HG02885 (cell line): ENCODE measurements around the gene MTFP1.
"Not testable (repeated sequence)": the region's sequence is repeated elsewhere in the genome, so short reads cannot be mapped to it uniquely, and the experiment has no call there.

Experiments
- ATAC-seq: cut with Tn5 transposase; IDR thresholded peaks from one replicate; pipeline ENCODE4 v1.9.1; 2021; ENCODE audit warnings: mild to moderate bottlenecking; ENCODE audit not compliant: unreplicated experiment, poor library complexity

Gene MTFP1

DNA sequence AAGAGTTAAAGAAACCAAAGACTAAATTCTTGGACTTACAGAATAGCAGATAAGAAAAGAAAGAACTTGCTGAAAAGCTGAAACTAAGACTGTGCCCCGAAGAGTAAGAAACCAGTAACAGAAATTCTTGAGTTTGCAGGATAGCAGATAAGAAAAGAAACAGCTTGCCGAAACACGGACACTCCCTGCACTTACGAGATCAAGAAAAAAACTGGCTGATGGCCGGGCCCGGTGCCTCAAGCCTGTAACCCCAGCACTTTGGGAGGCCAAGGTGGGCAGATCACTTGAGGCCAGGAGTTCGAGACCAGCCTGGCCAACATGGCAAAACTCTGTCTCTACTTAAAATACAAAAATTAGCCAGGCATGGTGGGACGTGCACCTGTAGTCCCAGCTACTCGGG is 25.9 kb downstream of the MTFP1 start:
- ATAC-seq: not testable (repeated sequence)

DNA sequence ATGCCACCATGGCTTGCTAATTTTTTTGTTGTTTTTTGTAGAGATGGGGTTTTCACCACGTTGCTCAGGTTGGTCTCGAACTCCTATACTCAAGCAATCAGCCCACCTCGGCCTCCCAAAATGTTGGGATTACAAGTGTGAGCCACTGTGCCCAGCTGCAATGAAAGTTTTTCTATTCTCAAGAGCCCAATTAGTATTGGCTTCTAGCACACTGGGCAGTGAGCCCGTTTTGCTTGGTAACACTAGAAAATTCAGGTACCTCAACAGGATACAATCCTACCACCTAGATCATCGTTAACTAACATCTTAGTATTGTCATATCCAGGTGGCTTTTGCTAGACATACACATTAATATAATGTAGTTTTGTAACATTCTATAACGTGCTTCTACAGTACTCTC is 27.3 kb downstream of the MTFP1 start:
- ATAC-seq: no peak

- no peak for ATAC-seq
These were observed 28.4 kb downstream of the MTFP1 start for GRCh38 chr22:30453731-30454510.

GRCh38 chr22:30455075-30455840 is 29.7 kb downstream of the MTFP1 start:
- ATAC-seq: no peak

GRCh38 chr22:30457981-30458380 is 32.4 kb downstream of the MTFP1 start:
- no peak for ATAC-seq

GRCh38 chr22:30459181-30460052 is 33.8 kb downstream of the MTFP1 start:
- no peak for ATAC-seq

- ATAC-seq: no peak
These were observed 34.6 kb downstream of the MTFP1 start for GRCh38 chr22:30460147-30460546.

- not testable (repeated sequence) for ATAC-seq
These were observed 35.0 kb downstream of the MTFP1 start for GRCh38 chr22:30460555-30460954.

GRCh38 chr22:30469165-30469564 is 43.6 kb downstream of the MTFP1 start:
- ATAC-seq: no peak

GRCh38 chr22:30470655-30471054 is 45.1 kb downstream of the MTFP1 start:
- no peak for ATAC-seq

- ATAC-seq: no peak
These were observed 46.2 kb downstream of the MTFP1 start, which contains the start of gene SEC14L3 for GRCh38 chr22:30471616-30472318. SEC14L3 (minus strand) TSS chr22:30472017; CDS start chr22:30471958, 59 bp downstream.

GRCh38 chr22:30472994-30473720 is 47.6 kb downstream of the MTFP1 start:
- ATAC-seq: no peak

DNA sequence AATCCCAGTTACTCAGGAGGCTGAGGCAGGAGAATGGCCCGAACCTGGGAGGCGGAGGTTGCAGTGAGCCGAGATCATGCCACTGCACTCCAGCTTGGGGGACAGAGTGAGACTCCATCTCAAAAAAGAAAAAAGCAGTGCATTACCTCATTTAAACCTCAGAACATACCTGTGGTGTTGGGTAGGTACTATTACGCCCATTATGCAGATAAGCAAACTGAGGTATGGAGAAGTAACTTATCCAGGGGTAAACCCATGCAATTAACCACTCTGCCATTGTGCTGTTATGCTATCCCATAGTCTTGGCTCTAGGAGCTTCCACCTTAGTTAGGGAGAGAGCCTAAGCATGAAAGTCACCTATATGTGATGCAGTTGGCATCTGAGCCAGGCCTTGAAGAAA is 48.6 kb downstream of the MTFP1 start:
- ATAC-seq: no peak

GRCh38 chr22:30474683-30475424 is 49.3 kb downstream of the MTFP1 start:
- ATAC-seq: no peak
